Anterior cingulate cortex (tissue), 58 donors: ENCODE measurements around the gene SLC6A12.

Source experiments
- DNase-seq, 58 donors: peaks; one replicate each; lab custom pipeline; 2025; lab: John Stamatoyannopoulos, UW

SLC6A12 gene

GRCh38 chr12:214003-214741 lies at the start of gene SLC6A12:
Gene SLC6A12, minus strand, starts transcription at chr12:214157. Its CDS starts 4,171 bp downstream, at chr12:209986.
- no peak for DNase-seq

DNA sequence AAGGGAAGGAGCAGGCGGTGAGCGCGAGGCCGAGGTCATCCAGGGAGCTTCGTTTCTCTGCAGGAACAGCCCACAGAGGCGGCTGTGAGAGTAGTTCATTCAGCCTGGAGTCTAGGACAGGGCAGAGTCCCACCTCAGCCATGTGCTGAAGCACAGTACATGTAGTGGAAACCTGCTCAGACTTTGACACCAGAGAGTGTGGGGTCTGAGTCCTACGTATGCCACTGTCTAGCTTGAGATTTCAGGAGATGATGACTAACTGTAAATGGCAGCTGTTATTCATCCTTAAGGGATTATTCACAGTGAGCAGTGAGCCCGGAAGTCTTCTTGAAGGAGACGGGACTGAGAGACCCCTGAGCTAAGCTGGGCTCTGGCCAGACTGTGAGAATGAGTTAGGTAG lies 49.6 kb upstream of the SLC6A12 start:
- no peak for DNase-seq

DNA sequence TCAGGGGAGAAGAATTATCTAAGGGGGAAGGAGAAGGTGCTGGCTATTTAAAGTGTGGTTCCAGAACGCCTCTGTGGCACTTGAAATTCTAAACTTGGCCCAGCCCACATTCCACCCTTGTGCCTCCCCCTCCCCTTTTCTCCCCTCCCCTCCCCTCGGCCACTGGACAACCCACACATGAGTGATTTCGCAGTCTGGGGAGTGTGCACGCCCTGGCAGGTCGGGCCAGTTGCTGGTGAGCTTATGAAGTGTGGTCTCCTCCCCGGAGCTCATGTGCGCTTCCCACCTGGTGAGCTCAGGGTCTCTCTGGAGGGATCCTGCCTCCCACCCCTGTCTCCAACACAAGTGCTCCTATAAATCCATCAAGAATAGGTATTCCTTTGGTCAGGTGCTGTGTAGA lies 48.9 kb upstream of the SLC6A12 start, which contains the start of gene SLC6A13:
Gene SLC6A13, minus strand, starts transcription at position 20 of the 400 bp plus-strand sequence. CDS start 2,784 bp downstream, outside the sequence.
- DNase-seq, result no peak

- no peak for DNase-seq
Measured at GRCh38 chr12:262113-262512, 48.2 kb upstream of the SLC6A12 start.

- no peak for DNase-seq
Measured at GRCh38 chr12:257521-258321, 43.8 kb upstream of the SLC6A12 start.

DNA sequence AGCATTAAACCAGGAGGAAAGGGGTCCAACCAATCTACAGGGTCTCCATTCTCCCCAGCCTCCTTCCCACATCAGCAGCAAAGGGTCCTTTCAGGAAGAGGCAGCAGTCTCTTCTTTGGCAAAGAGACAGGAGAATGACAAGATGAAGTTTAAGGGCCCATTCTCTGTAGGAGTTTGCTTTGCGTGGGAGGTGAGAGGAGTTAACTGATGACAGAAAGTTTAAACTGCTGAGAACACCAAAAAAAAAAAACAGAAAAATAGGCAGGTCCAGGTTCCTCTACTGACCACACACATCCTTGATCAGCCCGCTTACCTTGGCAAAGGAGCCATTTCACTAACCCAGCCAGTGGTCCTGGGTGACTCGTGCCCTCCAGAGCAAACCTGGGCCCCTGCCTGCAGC lies 43.0 kb upstream of the SLC6A12 start:
- DNase-seq, result no peak

DNA sequence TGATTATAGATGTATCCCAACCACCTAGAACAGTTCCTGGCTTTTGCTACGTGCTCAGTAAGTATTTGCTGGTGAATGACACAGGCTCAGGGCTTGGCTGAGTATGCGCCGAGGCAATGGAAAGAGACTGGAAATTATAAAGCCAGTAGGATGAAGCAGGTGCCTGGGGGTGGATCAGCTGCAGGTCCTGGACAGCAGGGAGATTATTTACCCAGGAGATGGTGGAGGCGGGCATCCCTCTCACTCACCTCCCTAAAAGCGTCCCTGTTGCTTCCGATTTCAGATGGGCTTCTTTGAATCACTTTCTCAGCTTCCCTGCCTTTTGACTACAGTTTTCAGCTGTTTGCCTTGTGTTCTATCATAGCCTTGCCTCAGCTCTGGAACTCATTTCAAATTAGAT lies 42.3 kb upstream of the SLC6A12 start:
- peak in 2 of 58 donors; percentile 14 to 27 for DNase-seq

- no peak for DNase-seq
Measured at GRCh38 chr12:254912-255311, 41.0 kb upstream of the SLC6A12 start.

GRCh38 chr12:254039-254438 lies 40.1 kb upstream of the SLC6A12 start:
- no peak for DNase-seq

- no peak for DNase-seq
Measured at GRCh38 chr12:253116-253831, 39.3 kb upstream of the SLC6A12 start.

- DNase-seq, result no peak
Measured at GRCh38 chr12:252636-253035, 38.7 kb upstream of the SLC6A12 start.

DNA sequence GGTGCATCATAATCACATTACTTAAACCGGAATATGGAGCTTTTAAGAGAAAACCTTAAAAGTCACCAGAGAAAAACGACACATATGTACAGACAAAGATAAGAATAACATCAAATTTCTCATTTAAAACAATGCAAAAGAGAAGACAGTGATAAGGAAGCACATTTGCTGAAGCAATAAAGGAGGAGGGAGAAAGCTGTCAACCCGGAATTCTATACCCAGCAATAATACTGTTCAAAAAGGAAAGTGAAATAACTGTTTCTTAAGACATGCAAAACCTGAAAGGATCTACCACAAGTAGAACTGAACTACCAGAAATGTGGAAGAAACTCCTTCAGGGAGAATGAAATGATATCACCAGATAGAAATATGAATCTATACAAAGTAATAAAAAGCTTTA lies 33.3 kb upstream of the SLC6A12 start:
- DNase-seq, result no peak

DNA sequence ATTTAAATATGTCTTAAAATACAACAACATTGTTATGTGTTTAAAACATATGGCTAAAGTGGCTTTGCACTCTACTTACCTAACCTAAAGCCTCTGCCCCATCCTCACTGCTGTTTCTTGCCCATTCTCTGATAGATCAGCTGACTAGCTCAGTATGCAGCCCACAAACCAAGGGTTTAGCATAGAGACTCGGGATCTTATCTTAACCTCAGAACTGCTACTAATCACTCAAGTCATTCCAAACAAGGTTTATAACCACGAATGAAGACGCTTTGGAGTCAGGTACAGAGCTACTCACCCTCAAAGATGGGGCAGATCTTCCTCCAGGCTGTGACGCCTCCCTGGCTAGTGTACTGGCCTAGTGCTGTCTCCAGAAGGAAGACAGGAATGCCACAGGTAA lies 29.4 kb upstream of the SLC6A12 start:
- DNase-seq, result no peak

DNA sequence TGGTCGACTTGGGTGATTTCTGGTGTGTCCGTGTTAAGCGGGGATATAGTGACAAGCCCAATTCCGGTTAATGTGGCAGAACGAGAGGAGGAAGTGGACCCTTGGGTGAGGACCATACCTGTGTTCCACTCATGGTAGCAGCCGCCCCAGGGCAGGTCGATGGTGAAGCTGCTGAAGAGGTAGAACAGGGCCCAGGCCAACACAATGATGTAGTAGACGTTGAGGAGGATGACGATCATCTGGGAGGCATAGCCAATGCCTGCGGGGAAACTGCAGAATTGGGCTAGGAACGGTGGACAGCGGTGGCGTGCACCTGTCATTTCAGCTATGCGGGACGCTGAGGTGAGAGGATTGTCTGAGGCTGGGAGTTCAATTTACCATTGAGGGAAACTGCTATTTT lies 28.5 kb upstream of the SLC6A12 start:
- no peak for DNase-seq

GRCh38 chr12:241266-241665 lies 27.3 kb upstream of the SLC6A12 start:
- DNase-seq, result no peak

DNA sequence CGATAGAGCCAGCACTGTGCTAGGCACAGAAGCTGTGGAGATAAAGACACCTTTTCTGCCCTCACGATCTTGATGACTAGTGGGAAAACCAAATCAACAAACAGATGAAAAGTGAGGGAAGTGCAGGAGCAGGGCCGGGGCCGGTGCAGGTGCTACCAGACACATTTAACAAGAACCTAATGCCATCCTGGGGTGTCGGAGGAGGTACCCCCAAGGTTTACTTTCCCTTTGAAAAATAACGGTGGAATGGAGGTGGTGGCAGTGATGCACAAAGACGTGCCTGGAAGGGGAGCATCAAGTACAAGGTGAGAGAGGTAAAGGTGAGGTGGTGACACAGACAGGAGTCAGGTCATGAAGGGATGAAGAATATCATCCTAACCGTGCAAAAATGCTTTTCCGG lies 26.6 kb upstream of the SLC6A12 start:
- no peak for DNase-seq

DNA sequence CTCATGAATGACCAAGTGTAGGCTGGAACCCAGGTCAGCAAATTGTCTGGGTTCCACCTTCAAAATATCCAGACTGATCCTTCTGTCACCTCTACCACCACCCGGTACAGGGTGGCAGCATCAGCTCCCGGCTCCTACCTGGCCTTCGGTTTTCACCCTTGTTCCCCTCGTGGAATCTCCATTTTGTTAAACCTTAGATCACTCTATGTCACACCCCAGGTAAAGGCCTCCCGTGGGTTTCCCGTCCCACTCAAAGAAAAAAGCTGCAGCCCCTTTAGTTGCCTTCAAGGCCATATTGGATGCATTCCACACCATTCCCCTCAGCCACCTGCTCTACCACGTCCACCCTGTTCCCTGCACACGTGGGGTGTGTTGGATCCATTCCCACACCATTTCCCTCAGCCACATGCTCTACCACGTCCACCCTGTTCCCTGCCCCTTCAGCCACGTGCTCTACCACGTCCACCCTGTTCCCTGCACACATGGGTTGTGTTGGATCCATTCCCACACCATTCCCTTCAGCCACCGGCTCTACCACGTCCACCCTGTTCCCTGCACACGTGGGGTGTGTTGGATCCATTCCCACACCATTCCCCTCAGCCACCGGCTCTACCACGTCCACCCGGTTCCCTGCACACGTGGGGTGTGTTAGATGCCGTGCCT lies 24.9 kb upstream of the SLC6A12 start:
- no peak for DNase-seq

DNA sequence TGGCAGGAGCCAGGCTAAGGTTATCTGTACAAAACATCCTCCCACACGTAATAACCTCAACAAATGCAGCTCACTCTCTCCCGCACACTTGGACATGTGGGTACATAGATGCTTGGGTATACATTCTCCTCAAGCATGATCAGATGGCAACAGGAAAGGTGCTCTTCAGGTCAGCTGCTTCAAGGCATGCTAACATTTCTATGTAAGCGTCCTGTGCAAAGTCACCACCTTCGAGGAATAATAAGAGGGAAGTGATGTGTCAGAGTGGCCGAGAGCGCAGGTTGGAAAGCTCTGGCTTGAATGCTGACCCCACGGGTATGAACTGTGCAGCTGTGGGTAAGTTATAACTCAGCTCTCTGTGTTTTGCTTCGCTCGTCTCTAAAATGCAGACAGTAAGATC lies 24.2 kb upstream of the SLC6A12 start:
- DNase-seq, result no peak

GRCh38 chr12:237026-237815 lies 23.3 kb upstream of the SLC6A12 start:
- no peak for DNase-seq

GRCh38 chr12:236445-236844 lies 22.5 kb upstream of the SLC6A12 start:
- no peak for DNase-seq
